Endothelial cell (in vitro differentiated cells): ENCODE results near the gene RAB26. TPM values are rescaled to one million over a fixed set of nuclear protein-coding genes. Genes with fewer than 3 reads are reported as not detected.
A peak's percentile ranks its signal among the peaks of the same experiment; 100 is the strongest.

ENCODE experiments used
- DNase-seq: peaks from one replicate; pipeline ENCODE4 v3.0.0; 2021; ENCODE audit warnings: low spot score
- H3K27ac Mint-ChIP-seq: one replicate; pipeline ENCODE4 v1.8.0; 2021; ENCODE audit warnings: mixed read lengths, inconsistent platforms; ENCODE audit not compliant: unreplicated experiment
- H3K27me3 Mint-ChIP-seq: one replicate; pipeline ENCODE4 v1.8.0; 2021; ENCODE audit warnings: mild to moderate bottlenecking, moderate library complexity, mixed read lengths, inconsistent platforms; ENCODE audit not compliant: unreplicated experiment
- H3K36me3 Mint-ChIP-seq: one replicate; pipeline ENCODE4 v1.8.0; 2021; ENCODE audit warnings: mild to moderate bottlenecking, low read depth, mixed read lengths, inconsistent platforms; ENCODE audit not compliant: unreplicated experiment
- H3K4me1 Mint-ChIP-seq: one replicate; pipeline ENCODE4 v1.8.0; 2021; ENCODE audit warnings: mild to moderate bottlenecking, mixed read lengths, inconsistent platforms; ENCODE audit not compliant: unreplicated experiment
- H3K4me3 Mint-ChIP-seq: one replicate; pipeline ENCODE4 v1.8.0; 2021; ENCODE audit warnings: mild to moderate bottlenecking, mixed read lengths, inconsistent platforms; ENCODE audit not compliant: unreplicated experiment
- H3K9me3 Mint-ChIP-seq: one replicate; pipeline ENCODE4 v1.8.0; 2021; ENCODE audit warnings: mixed read lengths, inconsistent platforms; ENCODE audit not compliant: unreplicated experiment
- CTCF ChIP-seq: fragments of 200-600 bp; sonication (generic); IDR thresholded peaks from one replicate; pipeline ENCODE4 v1.5.0; 2021; ENCODE audit warnings: antibody characterized with exemption; ENCODE audit not compliant: unreplicated experiment
- total RNA-seq: library from RNA; stranded (reverse); fragmentation: NEBNext Ultra II Directional; extraction: Animal tissue kit (Norgen Biotek cat#: 25700); gene quantifications from one replicate; pipeline ENCODE4 v1.2.1, GENCODE V29; 2021; ENCODE audit not compliant: unreplicated experiment

RAB26 gene
- total RNA-seq, 1 donor from 2014 or later, result 1.9 TPM

GRCh38 chr16:2166263-2167067 lies 18.0 kb downstream of the RAB26 start:
- Mint-ChIP-seq H3K4me3 (peak overlapping the region; percentile 65), H3K36me3 (peaks cover 7% of the 10 kb centered on the region), H3K4me1 (peaks cover 13% of the 10 kb centered on the region), H3K27ac (peak overlapping the region; percentile 67), H3K9me3 (no peaks in the 10 kb centered on the region), H3K27me3 (no peaks in the 10 kb centered on the region)
- no peak for TF ChIP-seq CTCF
- DNase-seq, result no peak

- H3K9me3 Mint-ChIP-seq, result no peaks in the 10 kb centered on the region
- H3K36me3 Mint-ChIP-seq, result peaks cover 7% of the 10 kb centered on the region
- DNase-seq, result no peak
- no peaks in the 10 kb centered on the region for H3K27me3 Mint-ChIP-seq
- TF ChIP-seq CTCF, result no peak
- peaks cover 17% of the 10 kb centered on the region for H3K4me1 Mint-ChIP-seq
- no peak overlapping the region for H3K4me3 Mint-ChIP-seq
- no peak overlapping the region for H3K27ac Mint-ChIP-seq
Observed at GRCh38 chr16:2167068-2167638, 18.7 kb downstream of the RAB26 start.

- peak; percentile 85 for DNase-seq
- TF ChIP-seq CTCF, result no peak
- peaks cover 17% of the 10 kb centered on the region for H3K36me3 Mint-ChIP-seq
- H3K4me3 Mint-ChIP-seq, result no peak overlapping the region
- H3K4me1 Mint-ChIP-seq, result peaks cover 20% of the 10 kb centered on the region
- H3K27me3 Mint-ChIP-seq, result peaks cover 5% of the 10 kb centered on the region
- peak overlapping the region; percentile 99 for H3K27ac Mint-ChIP-seq
- no peaks in the 10 kb centered on the region for H3K9me3 Mint-ChIP-seq
Observed at GRCh38 chr16:2170080-2170479, 21.7 kb downstream of the RAB26 start.

- Mint-ChIP-seq H3K36me3 (peaks cover 14% of the 10 kb centered on the region), H3K4me3 (no peak overlapping the region), H3K4me1 (peaks cover 20% of the 10 kb centered on the region), H3K27ac (peak overlapping the region; percentile 95), H3K27me3 (peaks cover 5% of the 10 kb centered on the region), H3K9me3 (no peaks in the 10 kb centered on the region)
- TF ChIP-seq CTCF, result no peak
- no peak for DNase-seq
Observed at GRCh38 chr16:2170587-2171435, 22.4 kb downstream of the RAB26 start.
